HG03565 (cell line): ENCODE measurements around the gene NDUFAF8.

Source experiments
- ATAC-seq: cut with Tn5 transposase; IDR thresholded peaks from one replicate; pipeline ENCODE4 v1.9.1; 2021; ENCODE audit warnings: mild to moderate bottlenecking, moderate library complexity; ENCODE audit not compliant: unreplicated experiment

NDUFAF8 gene

GRCh38 chr17:81288715-81289114 is 49.6 kb downstream of the NDUFAF8 start:
- no peak for ATAC-seq

GRCh38 chr17:81289627-81290026 is 50.5 kb downstream of the NDUFAF8 start:
- ATAC-seq, result no peak

GRCh38 chr17:81290230-81290629 is 51.1 kb downstream of the NDUFAF8 start:
- ATAC-seq, result no peak
